ELR (cell line): Measurements from ENCODE around the gene SATB2.

Experiments used
- DNase-seq: peaks from one replicate; pipeline ENCODE4 v3.0.0-alpha.2; 2015; ENCODE audit warnings: low read depth

Gene SATB2

GRCh38 chr2:199452260-199452990 lies 5.3 kb downstream of the SATB2 start:
- DNase-seq, result no peak

- DNase-seq, result no peak
Observed at GRCh38 chr2:199449956-199450355, 7.8 kb downstream of the SATB2 start.

GRCh38 chr2:199449455-199449854 lies 8.3 kb downstream of the SATB2 start:
- DNase-seq, result no peak

- no peak for DNase-seq
Observed at GRCh38 chr2:199446996-199447576, 10.7 kb downstream of the SATB2 start.

- no peak for DNase-seq
Observed at GRCh38 chr2:199444749-199445148, 13.0 kb downstream of the SATB2 start.

GRCh38 chr2:199443589-199444130 lies 14.1 kb downstream of the SATB2 start:
- DNase-seq, result peak; percentile 65

- DNase-seq, result no peak
Observed at GRCh38 chr2:199442173-199442572, 15.6 kb downstream of the SATB2 start.

GRCh38 chr2:199441759-199442158 lies 16.0 kb downstream of the SATB2 start:
- DNase-seq, result no peak

GRCh38 chr2:199440118-199440517 lies 17.6 kb downstream of the SATB2 start:
- DNase-seq, result no peak

- DNase-seq, result no peak
Observed at GRCh38 chr2:199439542-199439941, 18.2 kb downstream of the SATB2 start.

GRCh38 chr2:199439066-199439465 lies 18.7 kb downstream of the SATB2 start:
- DNase-seq, result no peak

- peak; percentile 18 for DNase-seq
Observed at GRCh38 chr2:199434555-199434954, 23.2 kb downstream of the SATB2 start.

- peak; percentile 29 for DNase-seq
Observed at GRCh38 chr2:199433204-199433832, 24.4 kb downstream of the SATB2 start.

- DNase-seq, result peak; percentile 73
Observed at GRCh38 chr2:199431746-199432213, 26.0 kb downstream of the SATB2 start.

GRCh38 chr2:199430214-199430613 lies 27.5 kb downstream of the SATB2 start:
- DNase-seq, result no peak

- DNase-seq, result no peak
Observed at GRCh38 chr2:199428291-199428690, 29.4 kb downstream of the SATB2 start.

GRCh38 chr2:199424160-199424559 lies 33.6 kb downstream of the SATB2 start:
- DNase-seq, result no peak

- no peak for DNase-seq
Observed at GRCh38 chr2:199419428-199419827, 38.3 kb downstream of the SATB2 start.

- no peak for DNase-seq
Observed at GRCh38 chr2:199414465-199414864, 43.3 kb downstream of the SATB2 start.

GRCh38 chr2:199414001-199414400 lies 43.7 kb downstream of the SATB2 start:
- DNase-seq, result no peak

- DNase-seq, result peak; percentile 49
Observed at GRCh38 chr2:199409759-199410529, 47.8 kb downstream of the SATB2 start.

GRCh38 chr2:199407421-199407820 lies 50.3 kb downstream of the SATB2 start:
- no peak for DNase-seq
